Cerebellar nuclear complex (tissue), 1 donor: Measurements from ENCODE around the gene FKBP5.
"Not testable (repeated sequence)": the region's sequence is repeated elsewhere in the genome, so short reads cannot be mapped to it uniquely, and the experiment has no call there.

Experiments used
- DNase-seq, 2 experiments: peaks; one replicate each; lab custom pipeline; 2025; lab: John Stamatoyannopoulos, UW

Gene FKBP5

GRCh38 chr6:35539223-35539622, 149.5 kb downstream of the FKBP5 start:
- no peak for DNase-seq

- not testable (repeated sequence) for DNase-seq
These were observed 152.9 kb downstream of the FKBP5 start for GRCh38 chr6:35535847-35536246.

- no peak for DNase-seq
These were observed 154.1 kb downstream of the FKBP5 start for GRCh38 chr6:35534407-35535170.

GRCh38 chr6:35533981-35534380, 154.7 kb downstream of the FKBP5 start:
- no peak for DNase-seq

GRCh38 chr6:35532126-35532525, 156.6 kb downstream of the FKBP5 start:
- no peak for DNase-seq

- DNase-seq = no peak
These were observed 164.2 kb downstream of the FKBP5 start for GRCh38 chr6:35524380-35525020.
